Measurements from ENCODE around the gene TBCK. TPM values are rescaled to one million over a fixed set of nuclear protein-coding genes. Genes with fewer than 3 reads are reported as not detected.
A peak's percentile ranks its signal among the peaks of the same experiment; 100 is the strongest.

TBCK gene
- total and polyA plus RNA-seq, 9 of the 15 experiments (the other 6 are each of a cell fraction or from before 2014, with no cell fraction given) = 5.3 to 26.6 (median 16.2) TPM

- peak; percentile 31 for TF ChIP-seq ARID1B (IDR thresholded peaks at IDR 0.05)
- TF ChIP-seq SMAD3 (CRISPR knock-in tag; conservative IDR thresholded peaks at IDR 0.05) = no peak
- peak; percentile 93 for TF ChIP-seq POLR2A (conservative IDR thresholded peaks at IDR 0.05)
- TF ChIP-seq PTBP1 (IDR thresholded peaks at IDR 0.05; ENCODE audit: low read depth, low read length) = no peak
- no peak for TF ChIP-seq NR3C1 (CRISPR knock-in tag; IDR thresholded peaks at IDR 0.05)
- no peak for TF ChIP-seq SP1 (CRISPR knock-in tag; IDR thresholded peaks at IDR 0.05)
- no peak for TF ChIP-seq HES1 (IDR thresholded peaks at IDR 0.05; ENCODE audit: low read depth)
- no peak for TF ChIP-seq RFX7 (CRISPR knock-in tag; IDR thresholded peaks at IDR 0.05)
- no peak for TF ChIP-seq IRF9 (tag; IDR thresholded peaks at IDR 0.05)
- TF ChIP-seq JUNB (CRISPR knock-in tag; conservative IDR thresholded peaks at IDR 0.05) = no peak
- peak; percentile 99 for TF ChIP-seq MTA1 (IDR thresholded peaks at IDR 0.05; ENCODE audit: borderline replicate concordance)
- TF ChIP-seq ZNF778 (CRISPR knock-in tag; IDR thresholded peaks at IDR 0.05) = no peak
- TF ChIP-seq ZNF277 (CRISPR knock-in tag; IDR thresholded peaks at IDR 0.05; ENCODE audit: borderline replicate concordance) = no peak
- TF ChIP-seq NUFIP1 (IDR thresholded peaks at IDR 0.05; ENCODE audit: partially characterized antibody) = no peak
- peak; percentile 99 for TF ChIP-seq PHF20 (IDR thresholded peaks at IDR 0.05; ENCODE audit: partially characterized antibody)
- TF ChIP-seq ETS2 (tag; IDR thresholded peaks at IDR 0.05; ENCODE audit: borderline replicate concordance, poor library complexity, severe bottlenecking) = no peak
- no peak for TF ChIP-seq ZNF23 (CRISPR knock-in tag; IDR thresholded peaks at IDR 0.05)
- no peak for TF ChIP-seq ZBTB2 (IDR thresholded peaks at IDR 0.05)
- peak; percentile 98 for TF ChIP-seq EP400 (IDR thresholded peaks at IDR 0.05)
- peak; percentile 82; the same call in 1 of the 2 replicates for TF ChIP-seq CHAMP1 (IDR thresholded peaks at IDR 0.05)
- TF ChIP-seq KDM1A (IDR thresholded peaks at IDR 0.05) = no peak; a peak in 1 of 4 replicates
- no peak for TF ChIP-seq ZNF316 (IDR thresholded peaks at IDR 0.05)
Observed at GRCh38 chr4:106315968-106316772, at the start of gene TBCK, which contains the start of gene AIMP1 (continued).

Data from K562 (cell line).